ENCODE results near the gene INHBC. TPM values are rescaled to one million over a fixed set of nuclear protein-coding genes. Genes with fewer than 3 reads are reported as not detected.

The INHBC gene
- total RNA-seq (2022; extraction: Qiagen RNA extraction; ENCODE audit: low read depth) = not detected in 5 replicates

GRCh38 chr12:57434517-57435223 lies at the start of gene INHBC:
Gene INHBC (plus strand): TSS chr12:57434784. CDS start chr12:57434887, 103 bp downstream.

GRCh38 chr12:57430931-57431566 lies 3.5 kb upstream of the INHBC start, which contains the start of gene R3HDM2:
Gene R3HDM2 (minus strand): TSS chr12:57431043. CDS start chr12:57310428, 120,615 bp downstream.

GRCh38 chr12:57454566-57455373 lies 20.2 kb downstream of the INHBC start, which contains the start of gene INHBE:
Gene INHBE (plus strand): TSS chr12:57455307. CDS start chr12:57455537, 230 bp downstream.

GRCh38 chr12:57459750-57460467 lies 25.3 kb downstream of the INHBC start, which contains the start of gene GLI1:
Gene GLI1 (plus strand): TSS chr12:57459785. CDS start chr12:57463692, 3,907 bp downstream.

GRCh38 chr12:57479376-57480115 lies 45.0 kb downstream of the INHBC start, which contains the start of gene ARHGAP9:
Gene ARHGAP9 (minus strand): TSS chr12:57479866. CDS start chr12:57479406, 460 bp downstream.

GRCh38 chr12:57487597-57488401 lies 53.2 kb downstream of the INHBC start, which contains the start of gene MARS1:
Gene MARS1 (plus strand): TSS chr12:57488068. CDS start chr12:57488091, 23 bp downstream.

Other genes with a start within 250 kb of the INHBC start
- gene NXPH4, start 218.0 kb upstream of the INHBC start, total RNA-seq (2022; extraction: Qiagen RNA extraction; ENCODE audit: low read depth) = 4.6 to 6.2 TPM (median 5.0 TPM) in 5 replicates
- 118 to 151 TPM (median 142 TPM) in 5 replicates for gene SHMT2, start 205.1 kb upstream of the INHBC start, total RNA-seq (2022; extraction: Qiagen RNA extraction; ENCODE audit: low read depth)
- gene STAC3, start 183.6 kb upstream of the INHBC start, total RNA-seq (2022; extraction: Qiagen RNA extraction; ENCODE audit: low read depth) = 0.16 to 0.57 TPM (median 0.27 TPM) in 5 replicates
- gene R3HDM2, start 3.7 kb upstream of the INHBC start, total RNA-seq (2022; extraction: Qiagen RNA extraction; ENCODE audit: low read depth) = 8.7 to 11.4 TPM (median 10.0 TPM) in 5 replicates
- 0.07 to 0.22 TPM (median 0.15 TPM) in 4 of 5 replicates, not detected in the other for gene INHBE, start 20.5 kb downstream of the INHBC start, total RNA-seq (2022; extraction: Qiagen RNA extraction; ENCODE audit: low read depth)
- 9.3 to 13.8 TPM (median 11.2 TPM) in 5 replicates for gene GLI1, start 25.0 kb downstream of the INHBC start, total RNA-seq (2022; extraction: Qiagen RNA extraction; ENCODE audit: low read depth)
- gene ARHGAP9, start 45.1 kb downstream of the INHBC start, total RNA-seq (2022; extraction: Qiagen RNA extraction; ENCODE audit: low read depth) = 0.11 to 0.69 TPM (median 0.43 TPM) in 5 replicates
- 134 to 275 TPM (median 156 TPM) in 5 replicates for gene MARS1, start 53.3 kb downstream of the INHBC start, total RNA-seq (2022; extraction: Qiagen RNA extraction; ENCODE audit: low read depth)
- 26.2 to 39.6 TPM (median 33.3 TPM) in 5 replicates for gene DDIT3, start 85.7 kb downstream of the INHBC start, total RNA-seq (2022; extraction: Qiagen RNA extraction; ENCODE audit: low read depth)
- 24.5 to 31.9 TPM (median 28.6 TPM) in 5 replicates for gene MBD6, start 88.0 kb downstream of the INHBC start, total RNA-seq (2022; extraction: Qiagen RNA extraction; ENCODE audit: low read depth)
- gene DCTN2, start 112.4 kb downstream of the INHBC start, total RNA-seq (2022; extraction: Qiagen RNA extraction; ENCODE audit: low read depth) = 103 to 160 TPM (median 117 TPM) in 5 replicates
- gene KIF5A, start 115.3 kb downstream of the INHBC start, total RNA-seq (2022; extraction: Qiagen RNA extraction; ENCODE audit: low read depth) = 0.18 to 0.30 TPM (median 0.21 TPM) in 5 replicates
- gene PIP4K2C, start 156.4 kb downstream of the INHBC start, total RNA-seq (2022; extraction: Qiagen RNA extraction; ENCODE audit: low read depth) = 40.0 to 50.3 TPM (median 42.2 TPM) in 5 replicates
- gene DTX3, start 170.0 kb downstream of the INHBC start, total RNA-seq (2022; extraction: Qiagen RNA extraction; ENCODE audit: low read depth) = 17.1 to 19.8 TPM (median 17.7 TPM) in 5 replicates
- 5.6 to 6.9 TPM (median 6.1 TPM) in 5 replicates for gene ARHGEF25, start 176.7 kb downstream of the INHBC start, total RNA-seq (2022; extraction: Qiagen RNA extraction; ENCODE audit: low read depth)
- gene B4GALNT1, start 198.4 kb downstream of the INHBC start, total RNA-seq (2022; extraction: Qiagen RNA extraction; ENCODE audit: low read depth) = 34.2 to 52.4 TPM (median 46.8 TPM) in 5 replicates